ENCODE data around the gene C1QTNF9B. TPM values are rescaled to one million over a fixed set of nuclear protein-coding genes. Genes with fewer than 3 reads are reported as not detected.

C1QTNF9B gene
- total RNA-seq, 4 donors from 2014 or later: 0.27 to 1.1 (median 0.58) TPM; not detected in 1

DNA sequence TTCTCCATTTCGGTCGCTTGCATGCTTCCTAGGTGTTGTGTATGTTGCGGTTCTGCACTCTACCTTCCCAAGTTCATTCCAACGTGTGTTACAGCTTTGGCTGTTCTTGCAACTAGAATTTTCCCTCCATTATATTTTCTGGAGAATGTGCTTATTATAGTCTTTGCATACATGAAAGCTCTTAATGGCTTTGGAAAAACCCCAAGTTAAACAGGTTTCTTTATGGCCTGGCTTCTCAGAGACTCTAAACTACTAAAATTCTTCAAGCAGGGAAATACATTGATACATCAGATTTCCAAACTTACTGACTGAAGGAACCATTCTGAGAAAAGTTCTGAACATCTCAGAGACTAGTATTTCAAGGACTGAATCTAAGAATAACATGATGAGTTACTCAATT lies 20.0 kb downstream of the C1QTNF9B start:
- ATAC-seq: no peak
- no peaks in the 10 kb centered on the region for H3K27me3 ChIP-seq

DNA sequence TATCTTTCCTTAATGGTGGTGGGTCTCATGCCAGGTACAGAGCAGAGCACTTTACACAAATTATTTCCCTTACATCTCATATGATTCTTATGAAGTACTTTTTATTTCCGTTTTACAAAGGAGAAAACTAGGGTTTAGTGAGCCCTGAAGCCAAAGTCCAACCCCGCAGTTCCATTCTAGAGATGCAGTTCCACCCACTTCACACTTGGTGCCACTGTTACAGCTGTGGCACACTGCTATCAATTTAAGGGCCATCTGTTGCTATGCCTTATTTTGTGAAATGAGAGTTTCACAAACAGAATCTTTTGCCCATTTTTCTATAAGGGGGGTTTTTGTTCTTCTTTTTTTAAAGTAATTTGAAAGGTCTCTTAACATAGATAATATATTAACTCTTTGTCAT lies 21.0 kb downstream of the C1QTNF9B start:
- in situ Hi-C loops (cut with MboI; ENCODE audit: low sequenced_read_pairs in 4 of 4) (loop anchor here in 2 of 4 donors (10.0 to 25.0 kb wide), 2 partner anchors 289 to 301 kb away; partner anchors contain the start of gene TNFRSF19 (in 1 of the 2)), intact Hi-C loops (cut with DNase I; ENCODE audit: low total_unique reads) (no loop called here)
- no peak for TF ChIP-seq POLR2A (IDR thresholded peaks at IDR 0.05)
- TF ChIP-seq, protein P1, sequence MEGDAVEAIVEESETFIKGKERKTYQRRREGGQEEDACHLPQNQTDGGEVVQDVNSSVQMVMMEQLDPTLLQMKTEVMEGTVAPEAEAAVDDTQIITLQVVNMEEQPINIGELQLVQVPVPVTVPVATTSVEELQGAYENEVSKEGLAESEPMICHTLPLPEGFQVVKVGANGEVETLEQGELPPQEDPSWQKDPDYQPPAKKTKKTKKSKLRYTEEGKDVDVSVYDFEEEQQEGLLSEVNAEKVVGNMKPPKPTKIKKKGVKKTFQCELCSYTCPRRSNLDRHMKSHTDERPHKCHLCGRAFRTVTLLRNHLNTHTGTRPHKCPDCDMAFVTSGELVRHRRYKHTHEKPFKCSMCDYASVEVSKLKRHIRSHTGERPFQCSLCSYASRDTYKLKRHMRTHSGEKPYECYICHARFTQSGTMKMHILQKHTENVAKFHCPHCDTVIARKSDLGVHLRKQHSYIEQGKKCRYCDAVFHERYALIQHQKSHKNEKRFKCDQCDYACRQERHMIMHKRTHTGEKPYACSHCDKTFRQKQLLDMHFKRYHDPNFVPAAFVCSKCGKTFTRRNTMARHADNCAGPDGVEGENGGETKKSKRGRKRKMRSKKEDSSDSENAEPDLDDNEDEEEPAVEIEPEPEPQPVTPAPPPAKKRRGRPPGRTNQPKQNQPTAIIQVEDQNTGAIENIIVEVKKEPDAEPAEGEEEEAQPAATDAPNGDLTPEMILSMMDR (IDR thresholded peaks at IDR 0.05 in 4 of 5, conservative IDR thresholded peaks at IDR 0.05 in 1 of 5): no peak
- H3K9me3 ChIP-seq: no peaks in the 10 kb centered on the region
- H3K27ac ChIP-seq: no peak overlapping the region
- no peak for DNase-seq
- no peak for ATAC-seq
- H3K4me1 ChIP-seq: peaks cover 0 to 3% of the 10 kb centered on the region in 2 donors
- no peaks in the 10 kb centered on the region for H3K27me3 ChIP-seq
- H3K36me3 ChIP-seq: peaks cover 0 to 6% of the 10 kb centered on the region in 2 donors
- no peak overlapping the region for H3K4me3 ChIP-seq

More for the DNA sequence above, 20.0 kb downstream of the C1QTNF9B start:
- in situ Hi-C loops (cut with MboI; ENCODE audit: low sequenced_read_pairs in 4 of 4): loop anchor here in 2 of 4 donors (10.0 to 25.0 kb wide), 2 partner anchors 290 to 302 kb away; partner anchors contain the start of gene TNFRSF19 (in 1 of the 2)
- Histone ChIP-seq H3K9me3 (no peaks in the 10 kb centered on the region), H3K27ac (no peak overlapping the region), H3K36me3 (peaks cover 0 to 6% of the 10 kb centered on the region in 2 donors), H3K4me3 (no peak overlapping the region), H3K4me1 (peaks cover 4 to 5% of the 10 kb centered on the region in 2 donors)
- TF ChIP-seq, protein P1 (IDR thresholded peaks at IDR 0.05 in 4 of 5, conservative IDR thresholded peaks at IDR 0.05 in 1 of 5): no peak
- no peak for TF ChIP-seq POLR2A (IDR thresholded peaks at IDR 0.05)
- DNase-seq: no peak
- intact Hi-C loops (cut with DNase I; ENCODE audit: low total_unique reads): no loop called here

DNA sequence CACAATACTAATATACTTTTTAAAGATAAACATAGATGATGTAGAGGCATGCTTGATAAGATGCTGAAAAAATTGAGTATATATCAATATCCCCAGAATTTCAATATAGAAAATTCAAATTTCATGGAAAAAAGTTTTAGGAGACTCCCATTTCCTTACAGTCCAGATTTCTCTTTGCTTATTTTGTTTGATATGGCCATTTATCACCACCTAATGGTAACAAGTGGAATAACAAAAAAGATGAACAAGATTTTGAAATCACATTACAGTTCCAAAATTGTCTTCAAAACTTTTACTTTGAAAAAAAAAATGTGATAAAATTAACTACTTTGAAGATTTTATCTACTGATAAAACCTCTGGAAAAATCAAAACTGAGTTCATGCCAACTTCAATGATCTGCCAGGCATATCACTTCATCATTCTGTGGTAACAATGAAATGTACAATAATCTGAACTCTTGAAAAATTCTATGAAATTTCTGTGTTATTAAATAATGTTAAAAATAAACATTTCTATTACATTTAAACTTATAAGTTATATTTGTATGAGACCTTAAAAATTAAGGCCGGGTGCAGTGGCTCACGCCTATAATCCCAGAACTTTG lies 25.6 kb downstream of the C1QTNF9B start:
- H3K36me3 ChIP-seq: no peaks in the 10 kb centered on the region
- H3K4me1 ChIP-seq: peaks cover 0 to 9% of the 10 kb centered on the region in 2 donors
- DNase-seq: no peak
- no peaks in the 10 kb centered on the region for H3K9me3 ChIP-seq
- no peak overlapping the region for H3K27ac ChIP-seq
- ATAC-seq: peak; percentile 52 to 73
- TF ChIP-seq POLR2A (IDR thresholded peaks at IDR 0.05): no peak
- TF ChIP-seq, protein P1 (IDR thresholded peaks at IDR 0.05 in 4 of 5, conservative IDR thresholded peaks at IDR 0.05 in 1 of 5): peak; percentile 49 to 73 (median 60)
- in situ Hi-C loops (cut with MboI; ENCODE audit: low sequenced_read_pairs in 4 of 4) (loop anchor here in 2 of 4 donors (5.0 to 25.0 kb wide), 3 partner anchors 284 to 404 kb away; partner anchors contain the start of gene TNFRSF19 (in 1 of the 2)), intact Hi-C loops (cut with DNase I; ENCODE audit: low total_unique reads) (loop anchor here (1.0 to 5.0 kb wide), 2 partner anchors 294 to 405 kb away; no protein-coding TSS in a partner anchor)
- no peaks in the 10 kb centered on the region for H3K27me3 ChIP-seq
- H3K4me3 ChIP-seq: no peak overlapping the region

DNA sequence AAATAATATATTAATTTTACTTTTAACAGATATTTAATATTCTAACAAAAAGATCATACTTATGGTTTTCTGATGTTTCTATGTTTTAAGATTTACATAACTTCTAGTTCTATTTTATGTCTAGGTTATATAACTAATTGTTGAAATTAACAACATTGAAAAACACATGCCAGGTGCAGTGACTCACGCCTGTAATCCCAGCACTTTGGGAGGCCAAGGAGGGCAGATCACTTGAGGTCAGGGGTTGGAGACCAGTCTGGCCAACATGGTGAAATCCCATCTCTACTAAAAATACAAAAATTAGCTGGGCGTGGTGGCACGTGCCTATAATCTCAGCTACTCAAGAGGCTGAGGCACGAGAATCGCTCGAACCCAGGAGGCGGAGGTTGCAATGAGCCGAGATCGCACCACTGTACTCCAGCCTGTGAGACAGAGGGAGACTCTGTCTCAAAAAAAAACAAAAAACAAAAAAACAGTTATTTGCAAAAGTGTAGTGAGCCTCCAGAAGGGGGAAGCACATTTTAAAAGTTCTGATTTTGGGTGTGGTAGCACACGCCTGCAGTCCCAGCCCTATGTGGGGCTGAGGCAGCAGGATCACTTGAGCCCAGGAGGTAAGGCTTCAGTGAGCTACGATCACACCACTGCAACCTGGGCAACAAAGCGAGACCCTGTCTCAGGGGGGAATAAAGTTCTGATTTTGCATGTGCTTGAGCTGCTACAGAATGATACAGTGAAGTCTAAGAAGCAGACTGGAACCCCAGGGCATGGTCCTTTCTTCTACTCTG lies 26.8 kb downstream of the C1QTNF9B start:
- H3K27me3 ChIP-seq: no peaks in the 10 kb centered on the region
- DNase-seq (no peak), ATAC-seq (no peak)
- H3K4me3 ChIP-seq: no peak overlapping the region
- intact Hi-C loops (cut with DNase I; ENCODE audit: low total_unique reads) (loop anchor here (1.0 to 5.0 kb wide), 2 partner anchors 293 to 404 kb away; no protein-coding TSS in a partner anchor), in situ Hi-C loops (cut with MboI; ENCODE audit: low sequenced_read_pairs in 4 of 4) (loop anchor here in 2 of 4 donors (5.0 to 25.0 kb wide), 3 partner anchors 283 to 403 kb away; partner anchors contain the start of gene TNFRSF19 (in 1 of the 2))
- H3K36me3 ChIP-seq: no peaks in the 10 kb centered on the region
- TF ChIP-seq, protein P1 (IDR thresholded peaks at IDR 0.05 in 4 of 5, conservative IDR thresholded peaks at IDR 0.05 in 1 of 5): no peak
- no peak for TF ChIP-seq POLR2A (IDR thresholded peaks at IDR 0.05)
- H3K4me1 ChIP-seq: peaks cover 0 to 9% of the 10 kb centered on the region in 2 donors
- no peaks in the 10 kb centered on the region for H3K9me3 ChIP-seq
- H3K27ac ChIP-seq: no peak overlapping the region

All from gastrocnemius medialis (tissue), 4 donors.